AG04449 (cell line): ENCODE data around the gene ITGB4.
"Not testable (repeated sequence)": the region's sequence is repeated elsewhere in the genome, so short reads cannot be mapped to it uniquely, and the experiment has no call there.

ENCODE experiments used
- CTCF ChIA-PET: fragments of 350-600 bp; formaldehyde crosslinking; extraction: SDS; loops from one replicate; lab custom pipeline; 2021; ENCODE audit warnings: antibody characterized with exemption; lab: Yijun Ruan, JAX
- POLR2A ChIA-PET: fragments of 400-600, 350-600 bp; formaldehyde crosslinking; extraction: SDS; loops from one replicate; lab custom pipeline; 2020; ENCODE audit warnings: antibody characterized with exemption, inconsistent platforms; lab: Yijun Ruan, JAX
- DNase-seq: peaks from one replicate; pipeline ENCODE4 v3.0.0-alpha.2; 2010; ENCODE audit warnings: low read depth, low spot score
- H3K4me3 ChIP-seq: 2 replicates; pipeline ENCODE4 v1.5.1; 2011; ENCODE audit warnings: low read depth, mild to moderate bottlenecking, control low read depth, low read length
- TF ChIP-seq, protein P1 (sequence below): IDR thresholded peaks from one replicate; pipeline ENCODE4 v1.5.1; 2011; ENCODE audit warnings: mild to moderate bottlenecking, moderate library complexity, low read length, control low read depth, inconsistent platforms; ENCODE audit not compliant: insufficient read depth; ENCODE audit errors: missing control alignments

The ITGB4 gene

DNA sequence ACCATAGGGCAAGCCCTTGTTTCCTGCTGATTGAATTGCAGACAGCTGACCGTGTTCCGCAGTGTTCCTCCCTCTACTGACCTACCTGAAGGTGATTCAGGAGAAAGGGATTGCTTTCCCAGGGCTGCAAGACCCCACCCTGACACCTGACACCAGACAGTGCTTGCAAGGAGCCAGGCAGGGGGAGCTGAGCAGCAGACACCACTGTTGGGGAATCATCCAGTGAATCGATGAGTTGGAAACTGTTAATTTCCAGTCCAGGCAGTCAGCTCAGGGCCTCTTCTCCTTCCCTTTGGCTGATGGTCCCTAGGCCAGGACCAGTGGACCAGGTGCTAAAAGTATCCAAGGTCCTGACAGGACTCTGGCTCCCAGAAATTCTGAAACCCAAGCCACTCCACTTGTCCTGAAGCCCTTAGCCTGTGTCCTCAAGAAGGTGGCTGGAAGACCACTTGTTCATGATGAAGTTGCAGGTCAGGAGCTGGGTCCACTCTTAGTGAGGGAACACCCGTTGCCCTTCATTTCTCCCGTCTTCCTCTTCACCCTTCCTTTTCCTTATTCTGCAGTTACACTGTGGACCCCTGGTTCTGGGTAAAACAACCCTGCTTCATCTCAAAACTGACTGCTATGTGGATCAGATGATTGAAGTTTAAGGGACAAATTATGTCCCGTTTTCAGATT, 53.9 kb downstream of the ITGB4 start:
- ChIA-PET POLR2A (interaction anchor here (0.5 to 5.9 kb wide), 3 partner anchors 11 to 61 kb away, joined by 3 to 69 read pairs (median 5); partner anchors contain the start of gene GALK1), CTCF (interaction anchor here (1.0 to 5.1 kb wide), 6 partner anchors 8 to 27 kb away, joined by 3 to 47 read pairs (median 8); partner anchors contain the start of genes GALK1 and UNK)
- H3K4me3 ChIP-seq: no peak overlapping the region
- DNase-seq: no peak
- TF ChIP-seq, protein P1, sequence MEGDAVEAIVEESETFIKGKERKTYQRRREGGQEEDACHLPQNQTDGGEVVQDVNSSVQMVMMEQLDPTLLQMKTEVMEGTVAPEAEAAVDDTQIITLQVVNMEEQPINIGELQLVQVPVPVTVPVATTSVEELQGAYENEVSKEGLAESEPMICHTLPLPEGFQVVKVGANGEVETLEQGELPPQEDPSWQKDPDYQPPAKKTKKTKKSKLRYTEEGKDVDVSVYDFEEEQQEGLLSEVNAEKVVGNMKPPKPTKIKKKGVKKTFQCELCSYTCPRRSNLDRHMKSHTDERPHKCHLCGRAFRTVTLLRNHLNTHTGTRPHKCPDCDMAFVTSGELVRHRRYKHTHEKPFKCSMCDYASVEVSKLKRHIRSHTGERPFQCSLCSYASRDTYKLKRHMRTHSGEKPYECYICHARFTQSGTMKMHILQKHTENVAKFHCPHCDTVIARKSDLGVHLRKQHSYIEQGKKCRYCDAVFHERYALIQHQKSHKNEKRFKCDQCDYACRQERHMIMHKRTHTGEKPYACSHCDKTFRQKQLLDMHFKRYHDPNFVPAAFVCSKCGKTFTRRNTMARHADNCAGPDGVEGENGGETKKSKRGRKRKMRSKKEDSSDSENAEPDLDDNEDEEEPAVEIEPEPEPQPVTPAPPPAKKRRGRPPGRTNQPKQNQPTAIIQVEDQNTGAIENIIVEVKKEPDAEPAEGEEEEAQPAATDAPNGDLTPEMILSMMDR: no peak

DNA sequence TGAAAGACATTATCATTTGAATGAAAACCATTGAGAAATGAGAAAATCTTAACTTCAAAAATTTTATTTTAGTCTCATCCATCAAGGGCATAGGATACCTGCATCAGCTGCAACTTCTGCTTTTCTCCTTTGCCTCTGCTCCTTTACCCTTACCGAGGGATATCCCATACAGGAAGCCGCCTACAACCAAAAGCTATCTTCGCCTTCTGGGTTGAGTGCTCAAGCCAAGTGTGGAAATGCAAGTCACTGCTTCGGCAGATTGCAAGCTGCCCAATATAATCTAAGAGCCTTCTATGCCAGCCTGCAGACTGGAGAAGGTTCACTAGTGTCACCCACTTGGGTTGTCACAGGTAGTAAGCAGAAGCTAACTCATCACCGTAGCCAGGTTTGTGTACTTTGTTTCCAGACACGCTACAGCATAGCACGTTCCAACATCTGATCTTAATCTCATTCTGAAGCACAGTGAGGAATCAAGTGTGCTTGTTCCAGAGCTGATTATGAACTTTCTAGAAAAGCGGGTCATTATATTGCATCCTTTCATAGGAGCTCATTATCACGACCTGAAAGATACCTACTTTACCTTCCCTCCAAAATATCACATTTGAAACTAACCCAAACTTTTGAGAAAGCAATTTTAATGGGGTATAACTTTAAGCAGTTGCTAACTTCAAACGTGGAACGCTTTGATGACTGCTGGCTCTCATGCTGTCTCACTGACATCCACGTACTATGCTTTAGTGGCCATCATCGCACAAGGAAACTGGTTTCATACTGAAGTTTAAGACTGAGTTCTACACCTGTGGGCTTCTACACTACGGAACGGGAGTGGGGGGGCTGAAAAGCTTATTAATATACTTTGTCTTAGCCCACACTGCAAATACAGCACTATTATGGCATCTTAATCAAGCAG, 55.4 kb downstream of the ITGB4 start:
- no peak for DNase-seq
- POLR2A ChIA-PET: interaction anchor here (0.6 to 5.9 kb wide), 7 partner anchors 9 to 227 kb away, joined by 3 to 69 read pairs (median 3); partner anchors contain the start of gene GALK1

GRCh38 chr17:75777296-75777922, 56.1 kb downstream of the ITGB4 start:
- DNase-seq: no peak
- CTCF ChIA-PET: interaction anchor here (0.8 to 5.1 kb wide), 8 partner anchors 7 to 145 kb away, joined by 3 to 47 read pairs (median 4); partner anchors contain the start of gene GALK1
- POLR2A ChIA-PET: interaction anchor here (1.0 to 5.9 kb wide), 6 partner anchors 13 to 116 kb away, joined by 3 to 69 read pairs (median 4); partner anchors contain the start of genes GALK1 and WBP2
- H3K4me3 ChIP-seq: peak overlapping the region; percentile 93
- TF ChIP-seq, protein P1: no peak

More for the DNA sequence above, 55.4 kb downstream of the ITGB4 start:
- peak overlapping the region; percentile 25 for H3K4me3 ChIP-seq
- TF ChIP-seq, protein P1: no peak
- CTCF ChIA-PET: interaction anchor here (0.7 to 5.1 kb wide), 5 partner anchors 12 to 427 kb away, joined by 3 to 47 read pairs (median 4); partner anchors contain the start of gene GALK1

GRCh38 chr17:75778066-75778860, 57.0 kb downstream of the ITGB4 start:
- ChIA-PET CTCF (interaction anchor here (0.8 to 5.1 kb wide), 7 partner anchors 8 to 146 kb away, joined by 3 to 47 read pairs (median 3); partner anchors contain the start of gene GALK1), POLR2A (interaction anchor here (1.0 to 5.9 kb wide), 5 partner anchors 13 to 115 kb away, joined by 3 to 69 read pairs (median 4); partner anchors contain the start of genes GALK1 and WBP2)
- peak overlapping the region; percentile 93 for H3K4me3 ChIP-seq
- DNase-seq: not testable (repeated sequence)

- TF ChIP-seq, protein P1: peak; percentile 66
- POLR2A ChIA-PET: interaction anchor here (1.0 to 2.2 kb wide), 5 partner anchors 14 to 114 kb away, joined by 3 to 11 read pairs (median 4); partner anchors contain the start of genes GALK1 and WBP2
- no peak for DNase-seq
- CTCF ChIA-PET: interaction anchor here (1.2 to 5.1 kb wide), 5 partner anchors 9 to 25 kb away, joined by 3 to 47 read pairs (median 6); partner anchors contain the start of gene GALK1
- peak overlapping the region; percentile 93 for H3K4me3 ChIP-seq
Observed at GRCh38 chr17:75778861-75779249, 57.6 kb downstream of the ITGB4 start.
